Measurements from ENCODE around the gene PDZD7.

DNA sequence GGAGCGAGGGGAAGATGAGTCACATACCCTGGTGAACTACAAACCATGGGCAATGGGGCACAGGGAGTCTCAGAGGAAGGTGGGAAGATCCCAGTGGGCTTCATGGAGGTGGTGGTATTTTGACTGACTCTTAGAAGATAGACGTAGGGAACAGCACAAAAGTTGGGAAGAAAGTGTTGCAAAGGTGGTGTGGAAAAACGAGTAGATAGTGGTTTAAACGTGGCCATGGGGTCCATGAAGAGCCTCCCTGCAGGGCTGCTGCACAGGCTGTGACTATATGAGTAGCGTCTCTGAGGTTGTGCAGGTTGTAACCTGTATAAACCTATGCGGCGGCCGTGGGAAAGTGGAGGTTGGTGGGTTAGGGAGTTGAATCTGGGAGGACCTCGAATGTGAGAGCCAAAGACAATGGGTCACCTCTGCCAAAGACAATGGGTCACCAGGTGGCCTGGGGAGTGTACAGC lies 17.5 kb downstream of the PDZD7 start:
- no peak for TF ChIP-seq CTCF (IDR thresholded peaks at IDR 0.05)
- no peak for TF ChIP-seq POLR2AphosphoS5 (IDR thresholded peaks at IDR 0.05)

Measured in esophagus muscularis mucosa (tissue), 3 donors.